ENCODE results near the gene CHCHD10. TPM values are rescaled to one million over a fixed set of nuclear protein-coding genes. Genes with fewer than 3 reads are reported as not detected.

The CHCHD10 gene
- total and polyA plus RNA-seq, 2 experiments from 2014 or later: 1.6 to 22.3 TPM

DNA sequence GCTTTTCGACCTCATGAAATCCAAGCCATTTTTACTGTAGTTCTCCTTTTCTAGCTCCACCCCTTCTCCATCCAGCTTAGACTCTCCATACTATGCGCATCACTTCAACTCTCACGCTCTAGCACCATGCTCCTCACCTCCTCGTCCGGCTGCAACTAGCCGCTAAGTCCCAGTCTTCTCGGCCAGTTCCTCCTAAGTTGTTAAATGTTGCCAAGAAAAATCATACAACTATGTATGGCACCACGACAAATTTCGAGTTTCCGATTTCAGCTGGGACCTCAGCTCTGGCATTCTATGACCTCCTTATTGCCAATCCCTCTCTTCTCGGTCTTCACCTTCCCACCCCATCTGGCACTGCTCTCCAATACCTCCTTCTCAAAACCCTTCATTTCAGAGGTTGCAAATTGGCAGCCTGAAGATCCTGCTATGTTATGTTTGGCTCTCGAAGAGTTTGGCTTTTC lies 17.9 kb downstream of the CHCHD10 start:
- Histone ChIP-seq H3K4me1 (ENCODE audit: insufficient read depth) (0 out of 2 replicates have a peak, but pooled peaks cover 7% of the 10 kb centered on the region), H3K27ac (no peak overlapping the region), H3K9me3 (ENCODE audit: low read depth) (no peaks in the 10 kb centered on the region), H3K4me2 (ENCODE audit: unreplicated experiment) (peak overlapping the region; percentile 99), H4K20me1 (ENCODE audit: insufficient read depth) (no peaks in the 10 kb centered on the region), H3K4me3 (peak overlapping the region; percentile 94), H2AFZ (peak overlapping the region; percentile 89), H3K79me2 (ENCODE audit: insufficient read depth) (peaks cover 19% of the 10 kb centered on the region), H3K27me3 (replicated peaks; ENCODE audit: insufficient read depth) (no peaks in the 10 kb centered on the region), H3K9me2 (ENCODE audit: insufficient read depth) (no peaks in the 10 kb centered on the region), H3K36me3 (ENCODE audit: low read depth) (no peaks in the 10 kb centered on the region), H3K9ac (no peak overlapping the region; the same call in 1 of the 2 replicates), H3F3A (ENCODE audit: insufficient read depth) (0 out of 2 replicates have a peak, but pooled peaks cover under 1% of the 10 kb centered on the region)
- 41 to 42% methylated on average over 12 of the region's 12 CpGs for WGBS, 2 experiments (ENCODE audit: low coverage in 1 of 2, low lambda C conversion rate in 2 of 2, missing lambda C conversion rate in 2 of 2)
- DNase-seq: peak; percentile 22
- TF ChIP-seq EZH2 (IDR thresholded peaks at IDR 0.05; ENCODE audit: insufficient read depth, poor library complexity, severe bottlenecking) (no peak), EZH2phosphoT487 (IDR thresholded peaks at IDR 0.05; ENCODE audit: insufficient read depth, low read depth) (no peak)
- in situ Hi-C loops (cut with MboI): no loop called here

DNA sequence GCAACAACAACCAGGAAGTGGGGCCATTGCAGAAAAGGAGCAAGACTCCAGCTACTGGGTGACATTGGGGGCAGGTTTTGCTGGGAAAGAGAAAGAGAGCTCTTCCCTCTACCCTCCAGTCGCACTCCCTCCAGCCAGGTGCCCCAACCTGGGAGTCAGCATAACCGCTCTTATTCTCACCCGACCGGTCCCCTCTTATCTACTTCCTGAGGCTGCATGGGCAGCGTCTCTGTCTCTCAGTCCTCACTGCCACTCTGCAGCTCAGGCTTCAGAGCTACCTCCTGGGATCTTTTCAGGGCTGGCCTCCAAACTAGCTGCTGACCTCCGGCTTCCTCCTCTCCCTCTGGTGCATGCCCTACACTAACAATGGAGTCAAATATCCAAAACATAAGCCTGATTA lies 22.0 kb downstream of the CHCHD10 start:
- H4K20me1 ChIP-seq (ENCODE audit: insufficient read depth): no peaks in the 10 kb centered on the region
- in situ Hi-C loops (cut with MboI): no loop called here
- no peak overlapping the region for H3K4me3 ChIP-seq
- no peak overlapping the region for H3K4me2 ChIP-seq (ENCODE audit: unreplicated experiment)
- H2AFZ ChIP-seq: no peak overlapping the region
- no peaks in the 10 kb centered on the region for H3F3A ChIP-seq (ENCODE audit: insufficient read depth)
- WGBS, 2 experiments (ENCODE audit: low coverage in 1 of 2, low lambda C conversion rate in 2 of 2, missing lambda C conversion rate in 2 of 2): 97 to 98% methylated on average over 6 of the region's 6 CpGs
- H3K27me3 ChIP-seq (replicated peaks; ENCODE audit: insufficient read depth): no peaks in the 10 kb centered on the region
- no peak for DNase-seq
- TF ChIP-seq EZH2phosphoT487 (IDR thresholded peaks at IDR 0.05; ENCODE audit: insufficient read depth, low read depth): no peak
- TF ChIP-seq EZH2 (IDR thresholded peaks at IDR 0.05; ENCODE audit: insufficient read depth, poor library complexity, severe bottlenecking): no peak
- peaks cover 19% of the 10 kb centered on the region for H3K79me2 ChIP-seq (ENCODE audit: insufficient read depth)
- H3K9me3 ChIP-seq (ENCODE audit: low read depth): no peaks in the 10 kb centered on the region
- no peaks in the 10 kb centered on the region for H3K36me3 ChIP-seq (ENCODE audit: low read depth)
- 0 out of 2 replicates have a peak, but pooled peaks cover 7% of the 10 kb centered on the region for H3K4me1 ChIP-seq (ENCODE audit: insufficient read depth)
- H3K9ac ChIP-seq: no peak overlapping the region
- H3K9me2 ChIP-seq (ENCODE audit: insufficient read depth): no peaks in the 10 kb centered on the region
- H3K27ac ChIP-seq: no peak overlapping the region

DNA sequence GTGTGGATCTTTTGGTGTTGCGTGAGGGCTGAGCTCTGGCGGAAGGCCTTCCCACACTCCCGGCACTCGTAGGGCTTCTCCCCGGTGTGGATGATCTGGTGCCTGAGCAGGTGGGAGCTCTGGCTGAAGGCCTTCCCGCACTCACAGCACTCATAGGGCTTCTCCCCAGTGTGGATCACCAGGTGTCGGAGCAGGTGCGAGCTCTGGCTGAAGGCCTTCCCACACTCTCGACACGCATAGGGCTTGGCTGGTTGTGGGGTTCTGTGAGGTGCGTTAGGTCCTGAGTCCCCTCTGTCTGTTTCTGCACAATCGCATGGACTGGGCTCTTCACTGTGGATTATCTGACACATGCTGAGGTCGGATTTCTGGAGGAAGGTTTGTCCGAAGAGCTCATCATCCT lies 23.3 kb downstream of the CHCHD10 start:
- H3K4me3 ChIP-seq: no peak overlapping the region
- no peak overlapping the region for H3K9ac ChIP-seq
- TF ChIP-seq EZH2phosphoT487 (IDR thresholded peaks at IDR 0.05; ENCODE audit: insufficient read depth, low read depth): no peak
- no peak for TF ChIP-seq EZH2 (IDR thresholded peaks at IDR 0.05; ENCODE audit: insufficient read depth, poor library complexity, severe bottlenecking)
- 98 to 99% methylated on average over 14 of the region's 14 CpGs for WGBS, 2 experiments (ENCODE audit: low coverage in 1 of 2, low lambda C conversion rate in 2 of 2, missing lambda C conversion rate in 2 of 2)
- no peaks in the 10 kb centered on the region for H3K9me2 ChIP-seq (ENCODE audit: insufficient read depth)
- peaks cover 8% of the 10 kb centered on the region; the same call in 1 of the 2 replicates for H3K79me2 ChIP-seq (ENCODE audit: insufficient read depth)
- in situ Hi-C loops (cut with MboI): no loop called here
- no peak for DNase-seq
- no peaks in the 10 kb centered on the region for H3K4me1 ChIP-seq (ENCODE audit: insufficient read depth)
- H3K4me2 ChIP-seq (ENCODE audit: unreplicated experiment): no peak overlapping the region
- no peak overlapping the region for H3K27ac ChIP-seq
- H3K9me3 ChIP-seq (ENCODE audit: low read depth): no peaks in the 10 kb centered on the region
- H4K20me1 ChIP-seq (ENCODE audit: insufficient read depth): no peaks in the 10 kb centered on the region
- H3F3A ChIP-seq (ENCODE audit: insufficient read depth): no peaks in the 10 kb centered on the region
- H3K36me3 ChIP-seq (ENCODE audit: low read depth): no peaks in the 10 kb centered on the region
- no peaks in the 10 kb centered on the region for H3K27me3 ChIP-seq (replicated peaks; ENCODE audit: insufficient read depth)
- H2AFZ ChIP-seq: no peak overlapping the region

DNA sequence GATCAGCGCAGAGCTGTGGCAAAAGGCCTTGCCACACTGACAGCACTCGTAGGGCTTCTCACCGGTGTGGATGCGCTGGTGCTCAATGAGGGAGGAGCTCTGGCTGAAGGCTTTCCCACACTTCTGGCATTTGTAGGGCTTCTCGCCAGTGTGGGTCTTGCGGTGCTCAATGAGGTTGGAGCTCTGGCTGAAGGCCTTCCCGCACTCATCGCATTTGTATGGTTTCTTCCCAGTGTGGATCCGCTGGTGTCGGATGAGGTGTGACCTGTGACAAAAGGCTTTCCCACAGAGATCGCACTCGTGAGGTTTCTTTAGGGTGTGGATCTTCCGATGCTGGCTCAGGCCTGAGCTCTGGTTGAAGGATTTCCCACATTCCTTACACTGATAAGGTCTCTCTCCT lies 23.8 kb downstream of the CHCHD10 start:
- TF ChIP-seq EZH2 (IDR thresholded peaks at IDR 0.05; ENCODE audit: insufficient read depth, poor library complexity, severe bottlenecking) (no peak), EZH2phosphoT487 (IDR thresholded peaks at IDR 0.05; ENCODE audit: insufficient read depth, low read depth) (no peak)
- in situ Hi-C loops (cut with MboI): no loop called here
- Histone ChIP-seq H3F3A (ENCODE audit: insufficient read depth) (no peaks in the 10 kb centered on the region), H3K27me3 (replicated peaks; ENCODE audit: insufficient read depth) (no peaks in the 10 kb centered on the region), H3K36me3 (ENCODE audit: low read depth) (no peaks in the 10 kb centered on the region), H3K9ac (no peak overlapping the region), H3K9me2 (ENCODE audit: insufficient read depth) (no peaks in the 10 kb centered on the region), H3K9me3 (ENCODE audit: low read depth) (no peaks in the 10 kb centered on the region), H4K20me1 (ENCODE audit: insufficient read depth) (no peaks in the 10 kb centered on the region), H3K4me2 (ENCODE audit: unreplicated experiment) (no peak overlapping the region), H3K4me3 (no peak overlapping the region), H3K79me2 (ENCODE audit: insufficient read depth) (peaks cover 7% of the 10 kb centered on the region; the same call in 1 of the 2 replicates), H3K27ac (no peak overlapping the region), H2AFZ (no peak overlapping the region), H3K4me1 (ENCODE audit: insufficient read depth) (no peaks in the 10 kb centered on the region)
- DNase-seq: no peak
- WGBS, 2 experiments (ENCODE audit: low coverage in 1 of 2, low lambda C conversion rate in 2 of 2, missing lambda C conversion rate in 2 of 2): 93 to 94% methylated on average over 13 of the region's 13 CpGs

Data from GM23248 (cell line).